Measurements from ENCODE around the gene PIM2. TPM values are rescaled to one million over a fixed set of nuclear protein-coding genes. Genes with fewer than 3 reads are reported as not detected.
A peak's percentile ranks its signal among the peaks of the same experiment; 100 is the strongest.

The PIM2 gene
- total RNA-seq, 1 donor from 2014 or later = 13.1 TPM

GRCh38 chrX:48958635-48959094, 39.8 kb upstream of the PIM2 start:
- H3K4me3 ChIP-seq (ENCODE audit: low read depth, low read length) = peak overlapping the region; percentile 55
- DNase-seq (ENCODE audit: low read depth) = no peak
- TF ChIP-seq CTCF (conservative IDR thresholded peaks at IDR 0.05; ENCODE audit: low read depth, low read length) = no peak

- H3K4me3 ChIP-seq (ENCODE audit: low read depth, low read length) = peak overlapping the region; percentile 55
- DNase-seq (ENCODE audit: low read depth) = peak; percentile 70
- no peak for TF ChIP-seq CTCF (conservative IDR thresholded peaks at IDR 0.05; ENCODE audit: low read depth, low read length)
Measured at GRCh38 chrX:48957827-48958634, 39.2 kb upstream of the PIM2 start.

- TF ChIP-seq CTCF (conservative IDR thresholded peaks at IDR 0.05; ENCODE audit: low read depth, low read length) = no peak
- no peak for DNase-seq (ENCODE audit: low read depth)
Measured at GRCh38 chrX:48957477-48957826, 38.6 kb upstream of the PIM2 start, which contains the start of gene OTUD5. OTUD5 (minus strand) TSS chrX:48957607; CDS start chrX:48957570, 37 bp downstream.

GRCh38 chrX:48956728-48957414, 38.0 kb upstream of the PIM2 start:
- DNase-seq (ENCODE audit: low read depth) = no peak
- H3K4me3 ChIP-seq (ENCODE audit: low read depth, low read length) = peak overlapping the region; percentile 55
- no peak for TF ChIP-seq CTCF (conservative IDR thresholded peaks at IDR 0.05; ENCODE audit: low read depth, low read length)

More at GRCh38 chrX:48957477-48957826, 38.6 kb upstream of the PIM2 start, which contains the start of gene OTUD5:
- H3K4me3 ChIP-seq (ENCODE audit: low read depth, low read length) = peak within 1 kb of the TSS; percentile 55

GRCh38 chrX:48948589-48948988, 29.8 kb upstream of the PIM2 start:
- DNase-seq (ENCODE audit: low read depth) = no peak
- no peak for TF ChIP-seq CTCF (conservative IDR thresholded peaks at IDR 0.05; ENCODE audit: low read depth, low read length)
- no peak overlapping the region for H3K4me3 ChIP-seq (ENCODE audit: low read depth, low read length)

GRCh38 chrX:48945517-48946348, 26.9 kb upstream of the PIM2 start:
- peak; percentile 74 for TF ChIP-seq CTCF (conservative IDR thresholded peaks at IDR 0.05; ENCODE audit: low read depth, low read length)
- DNase-seq (ENCODE audit: low read depth) = no peak

More at GRCh38 chrX:48945517-48946348, 26.9 kb upstream of the PIM2 start:
- H3K4me3 ChIP-seq (ENCODE audit: low read depth, low read length) = no peak overlapping the region
